Subcutaneous abdominal adipose tissue (tissue), 5 donors: Measurements from ENCODE around the gene GJD3.

Experiments
- H3K27ac ChIP-seq: one replicate; pipeline ENCODE4 v1.7.0; 2013; ENCODE audit warnings: low read depth, mild to moderate bottlenecking, inconsistent platforms, low read length, moderate library complexity
- H3K27me3 ChIP-seq, 5 donors: one replicate each; pipeline ENCODE4 v1.7.0; 2013; ENCODE audit warnings: low read length in 5 of 5, inconsistent platforms in 1 of 5; ENCODE audit not compliant: control insufficient read depth in 5 of 5, insufficient read depth in 4 of 5
- H3K36me3 ChIP-seq, 5 donors: one replicate each; pipeline ENCODE4 v1.7.0; 2013; ENCODE audit warnings: low read length in 5 of 5; ENCODE audit not compliant: control insufficient read depth in 5 of 5, insufficient read depth in 5 of 5
- H3K4me1 ChIP-seq, 5 donors: one replicate each; pipeline ENCODE4 v1.7.0; 2013; ENCODE audit warnings: low read length in 5 of 5, mild to moderate bottlenecking in 3 of 5, moderate library complexity in 1 of 5; ENCODE audit not compliant: control insufficient read depth in 5 of 5, insufficient read depth in 5 of 5
- H3K4me3 ChIP-seq, 5 donors: one replicate each; pipeline ENCODE4 v1.7.0; 2013; ENCODE audit warnings: low read length in 5 of 5, low read depth in 1 of 5
- H3K9ac ChIP-seq, 5 donors: one replicate each; pipeline ENCODE4 v1.7.0; 2013; ENCODE audit warnings: low read length in 5 of 5, mild to moderate bottlenecking in 4 of 5, moderate library complexity in 3 of 5
- H3K9me3 ChIP-seq, 5 donors: one replicate each; pipeline ENCODE4 v1.7.0; 2013; ENCODE audit warnings: low read length in 5 of 5; ENCODE audit not compliant: control insufficient read depth in 5 of 5
- donor health status: healthy.
- donor health status: healthy.
- donor health status: healthy.
- donor health status: healthy.
- donor health status: healthy.

GJD3 gene

DNA sequence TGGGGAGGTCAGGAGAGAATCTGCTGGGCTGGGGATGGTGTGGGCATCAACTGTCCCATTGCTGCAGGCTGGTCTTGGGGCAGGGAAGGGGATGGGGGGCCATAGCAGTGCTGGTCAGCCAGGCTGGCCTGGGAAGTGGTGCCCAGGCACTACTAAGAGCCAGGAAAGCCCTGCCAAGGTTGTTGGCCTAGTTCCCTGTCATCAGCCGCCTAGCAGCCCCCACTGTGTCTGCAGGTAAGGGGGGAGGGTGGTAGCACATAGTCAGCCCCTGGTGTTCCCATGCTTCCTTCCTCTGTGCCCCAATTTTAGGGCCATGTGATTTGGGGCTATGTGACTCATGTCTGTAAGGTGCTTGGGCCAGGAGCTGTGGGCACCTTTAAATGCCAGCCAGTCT lies 17.8 kb downstream of the GJD3 start:
- Histone ChIP-seq H3K27ac (peak overlapping the region; percentile 87), H3K9ac (peak overlapping the region in 1 of 5 donors; percentile 48)

DNA sequence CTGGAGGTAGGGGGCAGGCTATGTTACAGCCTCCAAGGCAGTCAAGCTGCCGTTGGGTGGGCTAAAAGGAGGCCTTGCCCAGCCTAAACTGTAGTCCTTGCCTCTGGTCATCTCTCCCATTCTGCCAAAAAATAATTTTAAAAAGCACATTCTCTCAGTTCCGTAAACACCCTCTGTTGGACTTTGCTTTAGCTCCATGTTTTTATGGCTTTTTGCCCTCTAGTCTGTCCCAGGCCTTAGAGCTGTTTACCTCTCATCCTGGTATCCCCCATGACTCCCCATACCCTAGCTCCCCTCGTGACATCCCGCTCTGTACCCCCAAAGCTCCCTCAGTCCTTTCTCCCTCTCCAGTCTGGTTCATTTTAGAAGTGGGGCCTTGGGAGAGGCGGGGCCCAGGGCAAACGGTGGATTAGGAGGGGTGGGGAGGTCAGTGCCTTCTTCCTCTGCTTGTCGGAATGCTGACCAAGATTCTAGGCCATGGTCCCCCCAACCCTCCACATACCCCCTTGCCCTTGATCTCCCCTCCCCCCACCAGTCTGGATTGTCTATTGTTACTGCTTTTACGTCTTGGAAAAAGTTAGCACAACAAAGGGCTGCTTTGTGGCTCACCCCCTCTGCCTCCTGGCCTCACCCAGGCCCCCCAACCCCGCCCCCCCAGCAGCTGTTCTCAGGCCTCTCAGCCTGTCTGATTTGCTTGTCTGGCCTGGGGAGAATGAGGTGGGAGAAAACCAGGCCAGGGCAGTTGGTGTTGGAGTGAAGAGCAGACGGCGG lies 18.4 kb downstream of the GJD3 start:
- peak overlapping the region; percentile 87 for H3K27ac ChIP-seq
- H3K27me3 ChIP-seq, result no peaks in the 10 kb centered on the region
- peaks cover 0 to 27% (median 14%) of the 10 kb centered on the region in 5 donors for H3K36me3 ChIP-seq
- peak overlapping the region in 4 of 5 donors; percentile 21 to 92 (median 57) for H3K9ac ChIP-seq
- H3K4me3 ChIP-seq, result peak overlapping the region; percentile 49 to 91 (median 85)
- peaks cover 30 to 92% (median 84%) of the 10 kb centered on the region in 5 donors for H3K4me1 ChIP-seq
- no peaks in the 10 kb centered on the region for H3K9me3 ChIP-seq

More for the DNA sequence above, 17.8 kb downstream of the GJD3 start:
- Histone ChIP-seq H3K4me3 (peak overlapping the region in 4 of 5 donors; percentile 22 to 41 (median 32)), H3K27me3 (no peaks in the 10 kb centered on the region), H3K4me1 (peaks cover 30 to 86% (median 81%) of the 10 kb centered on the region in 5 donors), H3K9me3 (no peaks in the 10 kb centered on the region), H3K36me3 (peaks cover 0 to 33% (median 20%) of the 10 kb centered on the region in 5 donors)

DNA sequence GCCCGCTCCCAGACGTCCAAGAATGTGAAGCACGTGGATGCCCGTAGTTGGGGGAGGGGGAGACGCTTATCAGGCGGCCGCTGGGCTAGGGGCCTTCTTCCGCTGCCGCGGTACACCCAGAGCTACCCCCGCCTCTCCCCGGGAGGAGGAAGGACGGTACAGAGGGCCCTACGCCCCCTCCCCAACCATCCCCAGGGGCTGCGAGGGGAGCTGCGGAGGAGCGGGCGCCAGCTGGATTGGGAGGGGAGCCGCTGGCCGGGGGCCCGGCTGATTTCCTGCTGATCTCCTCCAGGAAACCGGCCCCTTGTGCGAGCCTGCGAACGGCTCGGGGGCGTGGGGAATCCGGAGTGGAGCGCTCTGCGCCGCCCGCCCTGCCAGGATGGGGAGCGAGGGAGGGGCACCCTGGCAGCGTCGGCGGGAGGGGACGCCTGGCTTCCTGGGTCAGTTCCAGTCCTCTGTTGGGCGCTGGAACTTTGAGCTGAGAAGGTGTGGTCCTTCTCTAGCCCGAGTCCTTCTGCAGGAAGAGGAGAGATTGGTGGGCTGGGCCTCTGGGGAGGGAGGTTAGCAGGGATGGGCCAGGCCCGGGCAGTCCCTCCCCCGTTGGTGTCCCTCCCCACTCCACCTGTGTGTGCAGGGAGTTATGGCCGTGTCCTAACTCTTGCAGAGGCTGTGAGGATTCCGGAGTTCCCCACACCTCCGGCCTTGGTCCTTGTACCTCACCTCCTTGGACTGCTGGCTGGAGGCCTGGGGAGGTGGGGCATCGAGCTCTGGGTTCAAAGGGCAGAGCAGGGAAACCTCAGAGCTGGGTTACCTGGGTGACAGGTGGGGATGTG lies 19.2 kb downstream of the GJD3 start:
- Histone ChIP-seq H3K9ac (peak overlapping the region; percentile 21 to 93 (median 57)), H3K4me1 (peaks cover 30 to 96% (median 86%) of the 10 kb centered on the region in 5 donors)

DNA sequence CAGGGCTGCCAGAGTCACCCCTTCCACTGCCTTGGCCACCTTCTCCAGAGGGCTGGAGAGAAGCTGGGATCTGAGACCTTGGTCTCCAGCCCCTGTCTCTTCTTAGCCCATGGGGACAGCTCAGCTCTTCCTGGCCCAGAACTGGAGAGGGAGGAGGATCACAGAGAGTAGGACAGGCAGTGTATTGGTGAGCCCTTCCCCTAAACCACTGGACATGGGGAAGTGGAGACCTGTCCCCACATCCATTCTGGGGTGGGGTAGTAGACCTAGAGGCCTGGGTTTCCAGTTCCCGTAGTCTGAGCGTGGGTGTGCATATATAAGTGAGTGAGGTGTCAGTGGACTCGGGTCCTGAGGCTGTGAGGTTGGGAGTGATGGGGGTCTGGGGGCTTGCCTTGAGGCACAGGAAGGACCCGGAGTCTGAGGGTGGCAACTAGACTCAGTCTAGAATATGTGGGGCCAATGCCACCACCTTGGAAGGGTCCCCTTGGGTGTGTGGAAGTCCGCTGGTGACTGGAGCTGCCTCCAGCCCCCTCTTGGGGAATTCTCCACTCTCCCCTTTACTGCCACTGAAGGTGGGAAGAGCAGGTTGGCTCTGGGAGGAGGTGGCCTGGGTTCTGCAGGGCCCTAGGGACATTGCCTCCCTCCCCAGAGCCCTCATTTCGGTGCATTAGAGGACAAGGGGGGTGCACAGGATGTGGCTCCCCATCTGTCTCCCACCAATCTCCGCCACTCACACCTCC lies 19.9 kb downstream of the GJD3 start:
- Histone ChIP-seq H3K36me3 (peaks cover 0 to 23% (median 13%) of the 10 kb centered on the region in 5 donors), H3K4me1 (peaks cover 26 to 96% (median 82%) of the 10 kb centered on the region in 5 donors), H3K9ac (peak overlapping the region in 4 of 5 donors; percentile 56 to 93 (median 90)), H3K9me3 (no peaks in the 10 kb centered on the region), H3K27ac (peak overlapping the region; percentile 87), H3K4me3 (peak overlapping the region; percentile 84 to 91 (median 85)), H3K27me3 (no peaks in the 10 kb centered on the region)

More for the DNA sequence above, 19.2 kb downstream of the GJD3 start:
- no peaks in the 10 kb centered on the region for H3K27me3 ChIP-seq
- H3K4me3 ChIP-seq, result peak overlapping the region; percentile 84 to 91 (median 85)
- peak overlapping the region; percentile 87 for H3K27ac ChIP-seq
- peaks cover 0 to 23% (median 14%) of the 10 kb centered on the region in 5 donors for H3K36me3 ChIP-seq
- no peaks in the 10 kb centered on the region for H3K9me3 ChIP-seq

DNA sequence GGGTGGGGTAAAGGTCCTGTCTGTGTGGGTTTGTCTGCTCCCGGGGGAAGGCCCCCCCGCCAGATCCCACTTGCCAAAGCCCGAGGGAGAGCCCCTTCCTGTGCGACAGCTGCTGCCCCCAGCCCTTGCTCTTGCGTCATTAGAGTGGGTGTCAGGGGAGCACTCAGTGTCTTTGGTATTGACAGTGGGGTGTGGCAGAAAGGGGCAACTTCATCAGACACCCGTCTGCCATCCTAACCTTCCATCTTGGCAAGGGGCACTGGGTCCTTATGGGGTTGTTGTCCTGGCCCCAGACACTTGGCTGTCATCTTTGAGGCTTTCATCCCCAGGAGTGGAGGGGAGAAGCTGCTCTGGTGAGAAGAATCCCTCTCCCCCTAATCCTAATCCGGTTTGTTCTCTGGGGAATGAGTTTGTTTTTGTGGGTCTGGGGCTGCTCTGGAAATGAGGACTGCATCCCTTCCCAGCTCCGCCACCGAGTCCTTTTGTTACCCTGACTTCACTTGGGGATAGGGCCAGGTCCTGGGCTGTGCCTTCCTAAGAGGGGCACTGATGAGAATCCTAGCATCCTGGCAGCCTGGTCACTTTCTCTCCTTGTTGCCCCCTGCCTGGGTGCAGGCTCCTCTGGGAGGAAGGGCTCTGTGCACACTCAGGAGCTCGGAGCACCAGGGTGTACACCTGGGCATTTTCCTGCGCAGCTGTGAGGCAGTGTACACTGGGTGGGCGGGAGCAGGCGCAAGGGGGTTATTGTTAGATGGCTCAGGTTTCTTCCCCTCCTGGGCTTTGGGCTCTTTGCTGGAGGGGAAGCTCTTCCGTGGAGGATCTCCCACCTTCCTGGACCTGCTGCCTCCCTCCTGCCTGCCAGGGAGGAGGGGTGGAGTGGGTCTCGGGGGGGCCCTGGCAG lies 21.1 kb downstream of the GJD3 start:
- Histone ChIP-seq H3K9ac (peak overlapping the region; percentile 77 to 93 (median 87)), H3K9me3 (no peaks in the 10 kb centered on the region), H3K4me1 (peaks cover 18 to 92% (median 80%) of the 10 kb centered on the region in 5 donors), H3K27me3 (no peaks in the 10 kb centered on the region), H3K27ac (peak overlapping the region; percentile 87), H3K36me3 (peaks cover 0 to 12% (median 4%) of the 10 kb centered on the region in 5 donors), H3K4me3 (peak overlapping the region; percentile 84 to 91 (median 85))

DNA sequence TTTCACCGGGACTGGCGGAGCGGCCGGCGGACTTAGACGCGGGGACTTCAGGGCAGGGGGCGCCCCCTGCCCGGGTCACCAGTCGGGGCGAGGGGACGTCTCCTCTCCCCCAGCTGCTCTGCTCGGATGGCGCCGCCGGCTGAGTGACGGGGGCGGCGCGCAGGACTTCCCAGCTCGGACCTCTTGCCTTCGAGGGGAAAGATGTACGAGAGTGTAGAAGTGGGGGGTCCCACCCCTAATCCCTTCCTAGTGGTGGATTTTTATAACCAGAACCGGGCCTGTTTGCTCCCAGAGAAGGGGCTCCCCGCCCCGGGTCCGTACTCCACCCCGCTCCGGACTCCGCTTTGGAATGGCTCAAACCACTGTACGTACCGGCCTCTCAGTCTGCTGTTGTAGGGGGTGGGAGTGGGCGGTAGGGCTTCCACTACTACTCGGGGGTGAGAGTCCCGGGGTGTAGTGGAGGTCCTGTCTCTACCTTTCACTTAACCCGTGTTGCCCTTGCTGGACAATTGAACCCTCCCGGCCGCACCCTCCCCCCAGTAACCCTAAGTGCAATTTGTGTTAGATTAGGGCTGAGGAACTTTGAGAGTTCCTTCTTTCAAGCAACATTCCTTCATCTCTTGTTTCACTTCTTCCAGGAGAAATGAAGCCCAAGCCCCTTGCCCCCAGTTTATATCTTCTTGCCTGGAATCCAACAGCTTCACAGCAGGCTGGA lies 21.9 kb downstream of the GJD3 start:
- peaks cover 13 to 92% (median 80%) of the 10 kb centered on the region in 5 donors for H3K4me1 ChIP-seq
- H3K36me3 ChIP-seq, result peaks cover 0 to 9% (median under 1%) of the 10 kb centered on the region in 5 donors
- H3K9ac ChIP-seq, result peak overlapping the region; percentile 77 to 93 (median 87)
- H3K27me3 ChIP-seq, result no peaks in the 10 kb centered on the region
- peak overlapping the region; percentile 87 for H3K27ac ChIP-seq
- no peaks in the 10 kb centered on the region for H3K9me3 ChIP-seq
- peak overlapping the region; percentile 84 to 91 (median 85) for H3K4me3 ChIP-seq

DNA sequence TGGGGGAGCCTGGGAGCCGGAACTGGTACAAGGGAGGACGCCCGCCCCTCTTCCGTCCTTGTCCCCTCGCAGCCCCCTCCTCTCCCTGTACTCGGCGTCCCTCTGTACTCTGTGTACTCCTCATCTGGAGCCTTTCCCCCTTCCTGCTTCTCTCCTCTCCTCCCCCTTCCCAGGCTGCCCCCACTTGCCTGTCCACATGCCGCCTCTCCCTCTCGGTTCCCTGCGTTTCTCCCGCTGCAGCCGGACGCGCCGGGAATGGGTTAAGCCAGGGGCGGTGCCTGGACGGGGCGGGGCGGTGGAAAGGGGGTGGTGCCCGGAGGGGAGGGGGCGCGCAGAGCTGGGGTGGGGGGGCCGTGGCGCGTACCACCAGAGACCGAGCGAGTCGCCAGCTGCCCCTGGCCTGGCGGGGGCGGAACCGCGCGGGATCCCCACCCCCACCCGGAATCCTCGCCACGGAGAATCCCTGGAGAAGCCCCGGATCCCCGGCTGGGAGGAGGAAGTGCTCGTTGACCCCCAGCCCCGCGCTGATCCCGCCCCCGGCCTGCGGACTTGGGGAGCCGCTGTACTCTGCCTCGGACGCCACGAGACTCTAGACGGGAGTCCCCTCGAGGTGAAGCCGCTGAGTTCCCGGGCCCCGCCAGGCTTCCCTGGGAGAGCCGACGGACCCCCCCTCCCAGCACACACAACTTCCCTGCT lies 22.6 kb downstream of the GJD3 start:
- Histone ChIP-seq H3K27ac (peak overlapping the region; percentile 87), H3K9ac (peak overlapping the region; percentile 77 to 93 (median 87)), H3K27me3 (no peaks in the 10 kb centered on the region), H3K4me1 (peaks cover 11 to 88% (median 75%) of the 10 kb centered on the region in 5 donors), H3K36me3 (peaks cover 0 to 9% (median 2%) of the 10 kb centered on the region in 5 donors), H3K4me3 (peak overlapping the region; percentile 84 to 91 (median 87)), H3K9me3 (no peaks in the 10 kb centered on the region)
